Tibial artery (tissue), 4 donors: ENCODE data around the gene CRYL1.

Source experiments
- DNase-seq, 2 donors: peaks; one replicate each; pipeline ENCODE4 v3.0.0-alpha.2; 2019
- H3K27ac ChIP-seq, 2 donors: fragments of 200-600 bp; sonication (generic) in 1 of 2; 1 replicate in 1 of 2; 2 replicates in 1 of 2; pipeline ENCODE4 v1.5.1; 2018 to 2019; ENCODE audit warnings: mild to moderate bottlenecking in 1 of 2
- H3K27me3 ChIP-seq, 2 donors: fragments of 200-600 bp; sonication (generic) in 1 of 2; one replicate each; pipeline versions ENCODE4 v1.5.1 to v1.6.0; 2016 to 2019
- H3K36me3 ChIP-seq, 3 donors: fragments of 200-600 bp; sonication (generic) in 2 of 3; one replicate each; pipeline ENCODE4 v1.5.1; 2016 to 2019; ENCODE audit warnings: mild to moderate bottlenecking in 2 of 3
- H3K4me1 ChIP-seq, 4 donors: fragments of 200-600 bp; sonication (generic) in 2 of 4; 1 replicate in 3 of 4; 2 replicates in 1 of 4; pipeline ENCODE4 v1.5.1; 2016 to 2019
- H3K4me3 ChIP-seq, 2 donors: fragments of 200-600 bp; sonication (generic) in 1 of 2; 1 replicate in 1 of 2; 2 replicates in 1 of 2; pipeline ENCODE4 v1.5.1; 2018 to 2019; ENCODE audit warnings: mild to moderate bottlenecking in 2 of 2
- H3K9me3 ChIP-seq, 3 donors: fragments of 200-600 bp; sonication (generic) in 1 of 3; one replicate each; pipeline ENCODE4 v1.5.1; 2016 to 2019
- CTCF ChIP-seq, 2 experiments: fragments of 200-600 bp in 1 of 2; fragments of 450-650 bp in 1 of 2; IDR thresholded peaks; one replicate each; pipeline ENCODE4 v1.5.1; 2017 to 2019; ENCODE audit warnings: antibody characterized with exemption in 2 of 2, mild to moderate bottlenecking in 1 of 2, moderate library complexity in 1 of 2
- intact Hi-C: fragments of 100-400 bp; cut with DNase I; formaldehyde crosslinking; loops from one replicate; pipeline ENCODE4 v1.15.0; 2023; ENCODE audit warnings: low total_unique reads

CRYL1 gene

DNA sequence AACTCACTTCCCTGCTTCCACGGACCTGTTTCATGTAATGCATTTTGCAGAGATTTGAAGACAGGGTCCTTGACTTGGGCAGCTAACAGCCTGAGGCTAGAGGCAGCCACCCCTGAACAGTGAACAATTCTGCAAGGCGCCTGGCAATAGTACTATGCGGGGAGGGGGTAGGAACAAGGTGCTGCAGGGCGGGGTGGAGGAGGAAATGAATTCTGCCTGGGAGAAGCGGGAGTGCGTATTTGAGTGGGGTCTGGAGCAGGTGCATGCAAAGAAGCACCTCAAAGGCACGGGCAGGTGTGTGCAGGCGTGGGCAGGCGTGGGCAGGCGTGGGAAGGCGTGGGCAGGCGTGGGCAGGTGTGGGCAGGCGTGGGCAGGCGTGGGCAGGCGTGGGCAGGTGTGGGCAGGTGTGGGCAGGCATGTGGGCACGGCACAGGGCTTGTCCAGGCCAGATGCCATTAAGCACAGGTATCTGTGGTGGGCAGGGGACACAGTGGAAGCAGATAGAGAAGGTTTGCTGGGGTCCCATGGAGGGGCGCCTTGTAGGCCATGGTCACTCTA, 163.1 kb downstream of the CRYL1 start:
- no peak overlapping the region for H3K27ac ChIP-seq
- DNase-seq: no peak
- intact Hi-C loops: no loop called here

GRCh38 chr13:20360835-20361412, 164.7 kb downstream of the CRYL1 start:
- Histone ChIP-seq H3K4me3 (no peak overlapping the region), H3K9me3 (no peaks in the 10 kb centered on the region), H3K4me1 (no peaks in the 10 kb centered on the region), H3K36me3 (no peaks in the 10 kb centered on the region), H3K27ac (no peak overlapping the region), H3K27me3 (peaks cover 0 to 21% of the 10 kb centered on the region in 2 donors)
- DNase-seq: no peak
- intact Hi-C loops: no loop called here
- TF ChIP-seq CTCF (IDR thresholded peaks at IDR 0.05): no peak

More for the DNA sequence above, 163.1 kb downstream of the CRYL1 start:
- Histone ChIP-seq H3K4me3 (no peak overlapping the region), H3K9me3 (no peaks in the 10 kb centered on the region), H3K36me3 (no peaks in the 10 kb centered on the region), H3K27me3 (peaks cover 0 to 16% of the 10 kb centered on the region in 2 donors), H3K4me1 (no peaks in the 10 kb centered on the region)
- TF ChIP-seq CTCF (IDR thresholded peaks at IDR 0.05): no peak

DNA sequence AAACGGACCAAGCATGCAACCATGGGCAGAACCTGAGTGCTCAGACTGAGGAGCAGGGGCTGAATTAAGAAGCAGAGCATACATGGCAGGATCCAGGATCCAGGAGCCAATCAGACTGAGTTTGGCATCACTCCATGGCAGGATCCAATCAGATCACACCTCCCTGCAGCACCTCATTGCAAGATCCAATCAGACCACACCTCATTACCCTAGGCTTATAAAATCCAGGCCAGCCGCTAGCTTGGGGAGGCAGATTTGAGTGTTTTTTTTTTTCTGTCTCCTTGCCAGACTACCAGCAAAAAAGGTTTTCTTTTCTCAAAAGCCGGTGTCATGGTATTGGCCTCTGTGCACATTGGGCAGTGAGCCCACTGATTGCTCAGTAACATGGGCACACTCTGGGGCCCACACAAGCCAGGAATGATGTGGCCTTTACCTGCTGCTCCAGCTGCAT, 165.6 kb downstream of the CRYL1 start:
- Histone ChIP-seq H3K36me3 (no peaks in the 10 kb centered on the region), H3K27ac (no peak overlapping the region), H3K9me3 (no peaks in the 10 kb centered on the region), H3K27me3 (peaks cover 0 to 21% of the 10 kb centered on the region in 2 donors), H3K4me1 (no peaks in the 10 kb centered on the region), H3K4me3 (no peak overlapping the region)
- intact Hi-C loops: no loop called here
- no peak for TF ChIP-seq CTCF (IDR thresholded peaks at IDR 0.05)
- no peak for DNase-seq

DNA sequence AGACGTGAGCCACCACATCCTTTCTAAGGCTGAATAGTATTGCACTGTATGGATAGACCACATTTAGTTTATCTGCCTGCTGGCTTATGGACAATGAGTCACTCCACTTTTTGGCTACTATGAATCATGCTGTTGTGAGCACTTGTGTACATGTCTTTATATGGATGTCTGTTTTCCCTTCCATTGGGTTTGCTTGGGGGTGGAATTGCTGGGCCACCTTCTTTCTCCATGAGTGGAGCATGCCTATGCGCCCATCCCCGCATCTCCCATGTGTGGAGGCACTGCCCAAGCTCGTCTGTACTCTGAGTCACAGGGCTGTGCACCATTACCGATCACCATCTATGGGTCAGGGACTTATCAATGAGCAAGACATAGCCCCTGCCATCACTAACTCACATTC, 166.3 kb downstream of the CRYL1 start:
- no peak for TF ChIP-seq CTCF (IDR thresholded peaks at IDR 0.05)
- H3K4me1 ChIP-seq: no peaks in the 10 kb centered on the region
- intact Hi-C loops: no loop called here
- H3K27ac ChIP-seq: no peak overlapping the region
- H3K9me3 ChIP-seq: no peaks in the 10 kb centered on the region
- H3K27me3 ChIP-seq: peaks cover 0 to 19% of the 10 kb centered on the region in 2 donors
- no peak for DNase-seq
- H3K36me3 ChIP-seq: no peaks in the 10 kb centered on the region
- no peak overlapping the region for H3K4me3 ChIP-seq

GRCh38 chr13:20358022-20358421, 167.6 kb downstream of the CRYL1 start:
- H3K9me3 ChIP-seq: no peaks in the 10 kb centered on the region
- H3K27me3 ChIP-seq: peaks cover 0 to 10% of the 10 kb centered on the region in 2 donors
- H3K4me1 ChIP-seq: no peaks in the 10 kb centered on the region
- DNase-seq: no peak
- no peak overlapping the region for H3K27ac ChIP-seq
- TF ChIP-seq CTCF (IDR thresholded peaks at IDR 0.05): no peak
- H3K36me3 ChIP-seq: no peaks in the 10 kb centered on the region
- intact Hi-C loops: no loop called here
- no peak overlapping the region for H3K4me3 ChIP-seq
